ENCODE measurements around the gene TSSK6.

The TSSK6 gene

GRCh38 chr19:19550972-19551852, 35.9 kb upstream of the TSSK6 start:
- DNase-seq (ENCODE audit: extremely low spot score), result no peak
- ChIA-PET POLR2A (no interaction called here), CTCF (interaction anchor here (1.2 to 16.5 kb wide), 9 partner anchors 8 to 246 kb away, joined by 3 to 251 read pairs (median 11); partner anchors contain the start of genes CILP2 and YJEFN3)
- no peak for TF ChIP-seq CTCF (IDR thresholded peaks at IDR 0.05; ENCODE audit: control extremely low read depth, extremely low read depth, low read depth, missing control alignments)

GRCh38 chr19:19550485-19550929, 35.2 kb upstream of the TSSK6 start:
- no peak for TF ChIP-seq CTCF (IDR thresholded peaks at IDR 0.05; ENCODE audit: control extremely low read depth, extremely low read depth, low read depth, missing control alignments)
- CTCF ChIA-PET, result interaction anchor here (1.2 to 16.5 kb wide), 3 partner anchors 16 to 245 kb away, joined by 3 to 251 read pairs (median 3); partner anchors contain the start of genes CILP2 and YJEFN3
- no peak for DNase-seq (ENCODE audit: extremely low spot score)
- POLR2A ChIA-PET, result no interaction called here

GRCh38 chr19:19549804-19550464, 34.6 kb upstream of the TSSK6 start:
- ChIA-PET POLR2A (no interaction called here), CTCF (interaction anchor here (1.1 to 16.5 kb wide), 5 partner anchors 9 to 90 kb away, joined by 3 to 251 read pairs (median 3); partner anchors contain the start of genes CILP2 and YJEFN3)
- TF ChIP-seq CTCF (IDR thresholded peaks at IDR 0.05; ENCODE audit: control extremely low read depth, extremely low read depth, low read depth, missing control alignments), result no peak
- DNase-seq (ENCODE audit: extremely low spot score), result no peak

GRCh38 chr19:19548915-19549759, 33.8 kb upstream of the TSSK6 start:
- DNase-seq (ENCODE audit: extremely low spot score), result no peak
- CTCF ChIA-PET, result interaction anchor here (1.1 to 16.5 kb wide), 4 partner anchors 9 to 91 kb away, joined by 3 to 251 read pairs (median 4); partner anchors contain the start of genes CILP2 and YJEFN3
- no peak for TF ChIP-seq CTCF (IDR thresholded peaks at IDR 0.05; ENCODE audit: control extremely low read depth, extremely low read depth, low read depth, missing control alignments)
- POLR2A ChIA-PET, result no interaction called here

GRCh38 chr19:19547674-19548336, 32.5 kb upstream of the TSSK6 start:
- ChIA-PET CTCF (interaction anchor here (16.5 kb wide), 1 partner anchor 14 kb away, joined by 251 read pairs; the partner anchor contains the start of genes CILP2 and YJEFN3), POLR2A (interaction anchor here (0.5 kb wide), 1 partner anchor 116 kb away, joined by 3 read pairs; the partner anchor contains the start of gene ATP13A1)
- no peak for TF ChIP-seq CTCF (IDR thresholded peaks at IDR 0.05; ENCODE audit: control extremely low read depth, extremely low read depth, low read depth, missing control alignments)
- DNase-seq (ENCODE audit: extremely low spot score), result no peak
